ENCODE data around the gene YPEL4. TPM values are rescaled to one million over a fixed set of nuclear protein-coding genes. Genes with fewer than 3 reads are reported as not detected.

YPEL4 gene
- total RNA-seq, 1 donor from 2014 or later = not detected

- peaks cover 27% of the 10 kb centered on the region for H3K27me3 Mint-ChIP-seq (ENCODE audit: unreplicated experiment)
- no peaks in the 10 kb centered on the region for H3K9me3 Mint-ChIP-seq (ENCODE audit: unreplicated experiment)
- no peak for TF ChIP-seq CTCF (IDR thresholded peaks at IDR 0.05; ENCODE audit: unreplicated experiment)
Measured at GRCh38 chr11:57651408-57651807, 1.7 kb upstream of the YPEL4 start.

GRCh38 chr11:57650739-57651090, 1.0 kb upstream of the YPEL4 start:
- peaks cover 29% of the 10 kb centered on the region for H3K27me3 Mint-ChIP-seq (ENCODE audit: unreplicated experiment)
- no peak for DNase-seq (ENCODE audit: low spot score)
- peak overlapping the region; percentile 10 for H3K4me3 Mint-ChIP-seq (ENCODE audit: unreplicated experiment)
- H3K27ac Mint-ChIP-seq (ENCODE audit: unreplicated experiment) = peak overlapping the region; percentile 62
- no peaks in the 10 kb centered on the region for H3K9me3 Mint-ChIP-seq (ENCODE audit: unreplicated experiment)
- H3K4me1 Mint-ChIP-seq (ENCODE audit: unreplicated experiment) = peaks cover 59% of the 10 kb centered on the region
- peaks cover 3% of the 10 kb centered on the region for H3K36me3 Mint-ChIP-seq (ENCODE audit: low read depth, unreplicated experiment)
- TF ChIP-seq CTCF (IDR thresholded peaks at IDR 0.05; ENCODE audit: unreplicated experiment) = no peak

More at GRCh38 chr11:57651408-57651807, 1.7 kb upstream of the YPEL4 start:
- no peak for DNase-seq (ENCODE audit: low spot score)
- Mint-ChIP-seq H3K4me1 (ENCODE audit: unreplicated experiment) (peaks cover 53% of the 10 kb centered on the region), H3K27ac (ENCODE audit: unreplicated experiment) (peak overlapping the region; percentile 62), H3K4me3 (ENCODE audit: unreplicated experiment) (no peak overlapping the region), H3K36me3 (ENCODE audit: low read depth, unreplicated experiment) (peaks cover 2% of the 10 kb centered on the region)

GRCh38 chr11:57648801-57649735, 644 bp downstream of the YPEL4 start:
- peaks cover 32% of the 10 kb centered on the region for H3K27me3 Mint-ChIP-seq (ENCODE audit: unreplicated experiment)
- TF ChIP-seq CTCF (IDR thresholded peaks at IDR 0.05; ENCODE audit: unreplicated experiment) = no peak
- H3K4me1 Mint-ChIP-seq (ENCODE audit: unreplicated experiment) = peaks cover 72% of the 10 kb centered on the region
- H3K9me3 Mint-ChIP-seq (ENCODE audit: unreplicated experiment) = no peaks in the 10 kb centered on the region
- DNase-seq (ENCODE audit: low spot score) = no peak
- peak overlapping the region; percentile 83 for H3K27ac Mint-ChIP-seq (ENCODE audit: unreplicated experiment)
- peak overlapping the region; percentile 77 for H3K4me3 Mint-ChIP-seq (ENCODE audit: unreplicated experiment)
- H3K36me3 Mint-ChIP-seq (ENCODE audit: low read depth, unreplicated experiment) = peaks cover 3% of the 10 kb centered on the region

GRCh38 chr11:57647960-57648800, 1.5 kb downstream of the YPEL4 start:
- Mint-ChIP-seq H3K36me3 (ENCODE audit: low read depth, unreplicated experiment) (peaks cover 3% of the 10 kb centered on the region), H3K9me3 (ENCODE audit: unreplicated experiment) (no peaks in the 10 kb centered on the region), H3K4me1 (ENCODE audit: unreplicated experiment) (peaks cover 75% of the 10 kb centered on the region), H3K27ac (ENCODE audit: unreplicated experiment) (peak overlapping the region; percentile 42), H3K4me3 (ENCODE audit: unreplicated experiment) (peak overlapping the region; percentile 77), H3K27me3 (ENCODE audit: unreplicated experiment) (peaks cover 33% of the 10 kb centered on the region)
- TF ChIP-seq CTCF (IDR thresholded peaks at IDR 0.05; ENCODE audit: unreplicated experiment) = no peak
- no peak for DNase-seq (ENCODE audit: low spot score)

Data from endothelial cell (in vitro differentiated cells).